OCI-LY3 (cell line): ENCODE measurements around the gene GMPS.

Source experiments
- CTCF ChIP-seq: fragments of 200-600, 300-600 bp; sonication (generic); IDR thresholded peaks from 2 replicates; pipeline ENCODE4 v1.5.1; 2014; ENCODE audit warnings: antibody characterized with exemption, low read length, low read depth
- EZH2phosphoT487 ChIP-seq: fragments of 200-600 bp; shearing (Covaris generic); IDR thresholded peaks from 2 replicates; pipeline ENCODE4 v1.6.1; 2018; ENCODE audit warnings: antibody characterized with exemption, mixed run types, low read depth

- TF ChIP-seq CTCF (no peak), EZH2phosphoT487 (no peak)
Measured at GRCh38 chr3:155991212-155991611, 120.8 kb downstream of the GMPS start.
